ENCODE results near the gene LHPP. TPM values are rescaled to one million over a fixed set of nuclear protein-coding genes. Genes with fewer than 3 reads are reported as not detected.

Gene LHPP
- total and polyA plus RNA-seq, 10 of the 15 experiments (the other 5 are each of a cell fraction or from before 2014, with no cell fraction given), result 0.79 to 9.8 (median 6.7) TPM

GRCh38 chr10:124551755-124552154, 90.1 kb downstream of the LHPP start (continued):
- TF ChIP-seq HSF1 (IDR thresholded peaks at IDR 0.05; ENCODE audit: low read depth, low read length) (no peak), PKNOX1 (IDR thresholded peaks at IDR 0.05) (no peak), ZNF592 (IDR thresholded peaks at IDR 0.05) (no peak), E2F4 (IDR thresholded peaks at IDR 0.05; ENCODE audit: low read depth, low read length) (no peak), IRF5 (IDR thresholded peaks at IDR 0.05; ENCODE audit: borderline replicate concordance) (no peak), ZNF687 (IDR thresholded peaks at IDR 0.05) (no peak), RBBP5 (conservative IDR thresholded peaks at IDR 0.05) (no peak), TBL1XR1 (IDR thresholded peaks at IDR 0.05; ENCODE audit: low read depth, low read length) (no peak), MAX (IDR thresholded peaks at IDR 0.05; ENCODE audit: low read depth, low read length) (no peak), MYB (IDR thresholded peaks at IDR 0.05; ENCODE audit: borderline replicate concordance, low read depth, low read length) (no peak), NFXL1 (IDR thresholded peaks at IDR 0.05; ENCODE audit: borderline replicate concordance) (no peak)
